Measurements from ENCODE around the gene SRGAP3. TPM values are rescaled to one million over a fixed set of nuclear protein-coding genes. Genes with fewer than 3 reads are reported as not detected.

Gene SRGAP3
- total RNA-seq, 2 donors from 2014 or later: 2.6 to 12.8 TPM

DNA sequence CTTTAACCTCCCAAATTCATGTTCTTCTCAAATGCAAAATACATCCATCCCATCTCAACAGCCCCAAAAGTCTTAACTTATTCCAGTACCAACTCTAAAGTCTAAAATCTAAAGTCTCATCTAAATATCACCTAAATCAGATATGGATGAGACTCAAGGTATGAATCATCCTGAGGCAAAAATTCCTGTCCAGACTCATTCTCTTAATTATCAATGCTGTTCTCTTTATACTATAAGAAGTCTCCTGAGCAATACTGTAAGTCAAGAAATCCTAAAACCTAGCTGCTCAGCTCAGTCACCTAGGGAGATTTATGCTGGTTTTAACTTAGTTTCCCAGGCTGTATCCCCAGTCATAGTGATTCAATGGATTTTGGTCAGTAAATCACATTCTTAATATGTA lies 297.3 kb downstream of the SRGAP3 start:
- Histone ChIP-seq H3K4me3 (no peak overlapping the region), H3K27me3 (replicated peaks; ENCODE audit: insufficient read depth) (no peaks in the 10 kb centered on the region), H3K36me3 (no peaks in the 10 kb centered on the region), H3K4me1 (ENCODE audit: control insufficient read depth in 1 of 2, low read depth in 2 of 2) (no peaks in the 10 kb centered on the region), H3K9me3 (no peaks in the 10 kb centered on the region), H3K27ac (no peak overlapping the region)
- ATAC-seq (ENCODE audit: insufficient number of reproducible peaks, low FRiP score, low read depth): no peak
- no peak for DNase-seq (ENCODE audit: low spot score)
- no peak for TF ChIP-seq CTCF (IDR thresholded peaks at IDR 0.05)

- H3K4me1 ChIP-seq (ENCODE audit: control insufficient read depth in 1 of 2, low read depth in 2 of 2): no peaks in the 10 kb centered on the region
- no peaks in the 10 kb centered on the region for H3K27me3 ChIP-seq (replicated peaks; ENCODE audit: insufficient read depth)
- ATAC-seq (ENCODE audit: insufficient number of reproducible peaks, low FRiP score, low read depth): no peak
- H3K36me3 ChIP-seq: no peaks in the 10 kb centered on the region
- H3K27ac ChIP-seq: no peak overlapping the region
- no peak for TF ChIP-seq CTCF (IDR thresholded peaks at IDR 0.05)
- no peaks in the 10 kb centered on the region for H3K9me3 ChIP-seq
- no peak for DNase-seq (ENCODE audit: low spot score)
- no peak overlapping the region for H3K4me3 ChIP-seq
These were observed 303.4 kb downstream of the SRGAP3 start for GRCh38 chr3:8945890-8946600.

- no peak for DNase-seq (ENCODE audit: low spot score)
- no peak overlapping the region for H3K4me3 ChIP-seq
- TF ChIP-seq CTCF (IDR thresholded peaks at IDR 0.05): no peak
- no peaks in the 10 kb centered on the region for H3K4me1 ChIP-seq (ENCODE audit: control insufficient read depth in 1 of 2, low read depth in 2 of 2)
- H3K36me3 ChIP-seq: no peaks in the 10 kb centered on the region
- no peaks in the 10 kb centered on the region for H3K9me3 ChIP-seq
- no peak for ATAC-seq (ENCODE audit: insufficient number of reproducible peaks, low FRiP score, low read depth)
- H3K27me3 ChIP-seq (replicated peaks; ENCODE audit: insufficient read depth): no peaks in the 10 kb centered on the region
- H3K27ac ChIP-seq: no peak overlapping the region
These were observed 306.5 kb downstream of the SRGAP3 start for GRCh38 chr3:8942746-8943488.

DNA sequence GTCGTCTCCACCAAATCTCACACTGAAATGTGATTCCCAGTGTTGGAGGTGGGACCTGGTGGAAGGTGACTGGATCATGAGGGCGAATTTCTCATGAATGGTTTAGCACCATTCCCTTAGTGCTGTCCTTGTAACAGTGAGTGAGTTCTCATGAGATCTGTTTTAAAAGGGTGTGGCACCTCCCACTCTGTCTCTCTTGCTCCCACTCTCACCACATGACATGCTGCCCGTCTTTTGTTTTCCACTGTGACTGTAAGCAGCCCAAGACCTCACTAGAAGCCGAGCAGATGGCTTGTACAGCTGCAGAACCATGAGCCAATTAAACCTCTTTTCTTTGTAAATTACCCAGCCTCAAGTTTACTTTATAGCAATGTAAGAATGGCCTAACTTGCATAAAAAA lies 307.3 kb downstream of the SRGAP3 start:
- no peak for ATAC-seq (ENCODE audit: insufficient number of reproducible peaks, low FRiP score, low read depth)
- Histone ChIP-seq H3K27ac (no peak overlapping the region), H3K36me3 (no peaks in the 10 kb centered on the region), H3K4me3 (no peak overlapping the region), H3K27me3 (replicated peaks; ENCODE audit: insufficient read depth) (no peaks in the 10 kb centered on the region), H3K9me3 (no peaks in the 10 kb centered on the region), H3K4me1 (ENCODE audit: control insufficient read depth in 1 of 2, low read depth in 2 of 2) (peaks cover 0 to 6% of the 10 kb centered on the region in 2 donors)
- no peak for TF ChIP-seq CTCF (IDR thresholded peaks at IDR 0.05)
- DNase-seq (ENCODE audit: low spot score): no peak

GRCh38 chr3:8938021-8938420 lies 311.4 kb downstream of the SRGAP3 start:
- Histone ChIP-seq H3K4me3 (no peak overlapping the region), H3K27me3 (replicated peaks; ENCODE audit: insufficient read depth) (no peaks in the 10 kb centered on the region), H3K4me1 (ENCODE audit: control insufficient read depth in 1 of 2, low read depth in 2 of 2) (peaks cover 0 to 6% of the 10 kb centered on the region in 2 donors), H3K36me3 (no peaks in the 10 kb centered on the region), H3K27ac (no peak overlapping the region), H3K9me3 (no peaks in the 10 kb centered on the region)
- TF ChIP-seq CTCF (IDR thresholded peaks at IDR 0.05): no peak
- ATAC-seq (ENCODE audit: insufficient number of reproducible peaks, low FRiP score, low read depth) (no peak), DNase-seq (ENCODE audit: low spot score) (no peak)

Data from thoracic aorta (tissue), 2 donors.